Activated CD8-positive, alpha-beta memory T cell treated with anti-CD3 and anti-CD28 coated beads for 36 hours (primary cell): Measurements from ENCODE around the gene LRP11. TPM values are rescaled to one million over a fixed set of nuclear protein-coding genes. Genes with fewer than 3 reads are reported as not detected.
"Not testable (repeated sequence)": the region's sequence is repeated elsewhere in the genome, so short reads cannot be mapped to it uniquely, and the experiment has no call there.

Source experiments
- CTCF ChIA-PET: fragments of 350-600 bp; sonication (Branson Sonifier 250); formaldehyde crosslinking; loops from one replicate; lab custom pipeline; 2021; ENCODE audit warnings: antibody characterized with exemption; lab: Charles Lee
- POLR2A ChIA-PET: fragments of 350-600 bp; sonication (Branson Sonifier 250); formaldehyde crosslinking; loops from one replicate; lab custom pipeline; 2021; ENCODE audit warnings: antibody characterized with exemption; lab: Charles Lee
- total RNA-seq, 2 experiments: library from RNA; stranded (reverse); gene quantifications; one replicate each; pipeline ENCODE4 v1.2.3, GENCODE V29; 2021

Gene LRP11, protein sequence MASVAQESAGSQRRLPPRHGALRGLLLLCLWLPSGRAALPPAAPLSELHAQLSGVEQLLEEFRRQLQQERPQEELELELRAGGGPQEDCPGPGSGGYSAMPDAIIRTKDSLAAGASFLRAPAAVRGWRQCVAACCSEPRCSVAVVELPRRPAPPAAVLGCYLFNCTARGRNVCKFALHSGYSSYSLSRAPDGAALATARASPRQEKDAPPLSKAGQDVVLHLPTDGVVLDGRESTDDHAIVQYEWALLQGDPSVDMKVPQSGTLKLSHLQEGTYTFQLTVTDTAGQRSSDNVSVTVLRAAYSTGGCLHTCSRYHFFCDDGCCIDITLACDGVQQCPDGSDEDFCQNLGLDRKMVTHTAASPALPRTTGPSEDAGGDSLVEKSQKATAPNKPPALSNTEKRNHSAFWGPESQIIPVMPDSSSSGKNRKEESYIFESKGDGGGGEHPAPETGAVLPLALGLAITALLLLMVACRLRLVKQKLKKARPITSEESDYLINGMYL
- total RNA-seq, result 1 to 10 TPM; 4.1 to 4.8 TPM

DNA sequence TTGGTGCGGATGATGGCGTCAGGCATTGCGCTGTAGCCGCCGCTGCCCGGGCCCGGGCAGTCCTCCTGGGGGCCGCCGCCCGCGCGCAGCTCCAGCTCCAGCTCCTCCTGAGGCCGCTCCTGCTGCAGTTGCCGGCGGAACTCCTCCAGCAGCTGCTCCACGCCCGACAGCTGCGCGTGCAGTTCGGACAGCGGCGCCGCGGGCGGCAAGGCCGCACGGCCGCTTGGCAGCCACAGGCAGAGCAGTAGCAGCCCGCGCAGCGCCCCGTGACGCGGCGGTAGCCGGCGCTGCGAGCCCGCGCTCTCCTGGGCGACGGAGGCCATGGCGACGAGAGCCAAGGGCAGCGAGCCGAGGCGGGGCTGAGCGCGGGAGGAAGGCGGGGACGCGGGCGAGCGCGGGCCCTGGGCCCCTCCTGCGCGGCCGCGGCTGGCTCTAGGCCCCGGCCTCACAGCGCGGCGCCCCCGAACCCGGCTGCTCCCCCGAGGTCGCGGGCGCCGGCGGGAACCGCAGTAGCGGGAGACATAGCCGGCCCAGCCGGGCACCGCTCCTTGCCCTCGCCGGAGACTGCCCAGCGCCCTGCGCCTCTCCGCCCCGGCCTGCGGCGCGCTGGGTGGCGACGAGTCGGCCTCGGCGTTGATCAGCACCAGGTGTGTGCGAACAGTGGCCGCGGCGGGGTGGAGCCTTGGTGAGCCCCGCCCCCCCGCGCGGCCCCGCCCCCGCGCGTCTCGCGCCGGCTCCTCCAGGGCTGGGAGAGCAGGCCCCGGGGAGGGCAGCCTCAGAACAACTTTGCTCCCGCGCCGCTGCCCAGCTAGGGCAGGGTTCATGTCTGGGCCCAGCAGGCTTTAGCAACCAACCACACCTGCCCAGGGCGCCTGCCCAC, at the start of gene LRP11:
Gene LRP11, minus strand, starts transcription at position 662 of the 880 bp plus-strand sequence. Its CDS starts 339 bp downstream, at position 323.
- CTCF ChIA-PET, result interaction anchor here (0.6 to 1.5 kb wide), 2 partner anchors 17 to 29 kb away, joined by 3 to 5 read pairs; no protein-coding TSS in a partner anchor
- POLR2A ChIA-PET, result no interaction called here

DNA sequence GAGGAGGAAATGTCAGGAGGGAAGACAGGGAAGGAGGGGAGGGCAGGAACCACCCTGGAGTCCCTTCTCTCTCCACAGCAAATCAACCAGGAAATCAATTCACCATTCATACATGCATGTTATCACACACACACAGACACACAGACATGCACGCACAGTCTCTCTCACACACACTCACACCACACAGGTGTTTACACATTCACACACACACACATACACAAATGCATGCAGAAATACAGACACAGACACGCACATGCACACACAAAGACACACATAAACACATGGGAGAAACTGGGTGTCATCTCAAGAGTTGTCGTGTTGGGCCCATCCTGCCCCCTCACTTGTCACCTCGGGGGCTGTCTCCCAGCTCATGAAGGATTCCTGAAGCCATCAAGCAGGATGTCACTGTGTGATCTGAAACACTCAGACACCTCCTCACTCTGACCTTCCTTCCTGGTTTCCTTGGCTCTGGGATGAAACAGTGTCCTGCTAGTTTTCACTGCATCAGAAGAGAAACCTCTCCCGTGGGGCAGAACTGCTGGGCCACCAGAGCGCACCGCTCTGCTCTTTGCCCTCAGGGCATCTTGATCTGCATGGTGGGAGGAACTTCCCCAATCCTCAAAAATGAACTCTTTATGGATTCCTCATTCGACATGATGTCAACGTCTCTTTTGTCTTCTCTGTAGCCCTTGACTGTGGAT, 49.5 kb upstream of the LRP11 start:
- CTCF ChIA-PET, result no interaction called here
- POLR2A ChIA-PET, result no interaction called here

DNA sequence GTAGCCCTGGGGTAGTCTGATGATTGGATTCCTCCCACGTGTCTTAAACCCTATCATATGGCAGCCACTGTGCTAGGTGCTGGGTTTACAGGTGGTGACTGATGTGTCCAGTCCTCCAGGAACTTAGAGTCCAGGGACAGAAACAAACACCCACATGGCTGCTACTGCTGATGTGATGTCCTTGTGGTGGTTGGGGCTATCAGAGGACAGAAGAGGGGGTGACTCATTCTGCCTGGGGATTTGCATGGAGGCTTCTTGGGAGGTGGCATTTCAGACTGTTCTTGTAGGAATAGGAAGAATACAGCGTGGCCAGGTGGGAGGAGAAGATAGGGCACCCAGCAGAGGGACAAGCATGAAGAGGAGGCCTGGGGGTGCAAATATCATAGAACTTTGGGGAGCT, 48.9 kb upstream of the LRP11 start:
- POLR2A ChIA-PET, result no interaction called here
- CTCF ChIA-PET, result no interaction called here

DNA sequence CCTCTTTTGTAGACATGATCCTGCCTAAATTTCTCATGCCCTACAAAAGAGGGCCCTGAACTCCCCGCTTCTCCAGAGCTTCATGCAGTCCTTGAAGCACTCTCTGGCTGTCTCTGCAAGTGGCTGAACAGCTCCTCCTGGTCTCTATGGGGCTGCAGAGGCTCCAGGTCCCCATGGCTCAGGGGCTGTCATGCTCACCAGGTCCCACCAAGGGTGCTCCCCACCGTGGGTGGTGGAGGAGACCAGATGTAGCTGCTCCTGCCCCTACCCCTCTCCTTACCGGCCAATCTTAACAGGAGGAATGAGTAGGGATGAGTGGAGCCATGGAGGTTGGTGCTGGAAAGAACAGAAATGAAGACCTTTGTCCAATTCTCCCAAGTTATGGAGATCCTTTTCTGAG, 48.5 kb upstream of the LRP11 start:
- POLR2A ChIA-PET, CTCF ChIA-PET: not testable (repeated sequence)

DNA sequence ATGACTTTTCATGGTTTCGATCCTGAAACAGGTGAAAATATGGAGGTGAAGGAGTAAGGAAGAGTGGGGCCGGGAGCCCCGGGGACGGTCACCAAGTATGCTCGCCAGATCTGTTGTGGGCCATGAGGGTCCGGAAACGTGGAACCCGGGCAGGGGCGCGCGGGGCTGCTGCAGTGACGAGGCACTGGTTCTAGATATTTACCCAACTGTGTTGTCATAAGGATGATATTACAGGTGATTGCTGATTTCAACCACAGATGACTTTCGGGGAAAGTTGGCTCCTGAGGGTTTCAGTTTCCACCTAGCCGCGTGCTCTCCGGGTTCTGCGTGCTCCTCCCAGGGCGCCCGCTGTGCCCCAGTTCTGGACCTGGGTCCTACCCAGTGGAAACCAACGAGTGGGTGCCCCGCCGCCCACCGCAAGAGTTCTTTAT, 46.6 kb upstream of the LRP11 start:
- POLR2A ChIA-PET, result no interaction called here
- CTCF ChIA-PET, result no interaction called here

DNA sequence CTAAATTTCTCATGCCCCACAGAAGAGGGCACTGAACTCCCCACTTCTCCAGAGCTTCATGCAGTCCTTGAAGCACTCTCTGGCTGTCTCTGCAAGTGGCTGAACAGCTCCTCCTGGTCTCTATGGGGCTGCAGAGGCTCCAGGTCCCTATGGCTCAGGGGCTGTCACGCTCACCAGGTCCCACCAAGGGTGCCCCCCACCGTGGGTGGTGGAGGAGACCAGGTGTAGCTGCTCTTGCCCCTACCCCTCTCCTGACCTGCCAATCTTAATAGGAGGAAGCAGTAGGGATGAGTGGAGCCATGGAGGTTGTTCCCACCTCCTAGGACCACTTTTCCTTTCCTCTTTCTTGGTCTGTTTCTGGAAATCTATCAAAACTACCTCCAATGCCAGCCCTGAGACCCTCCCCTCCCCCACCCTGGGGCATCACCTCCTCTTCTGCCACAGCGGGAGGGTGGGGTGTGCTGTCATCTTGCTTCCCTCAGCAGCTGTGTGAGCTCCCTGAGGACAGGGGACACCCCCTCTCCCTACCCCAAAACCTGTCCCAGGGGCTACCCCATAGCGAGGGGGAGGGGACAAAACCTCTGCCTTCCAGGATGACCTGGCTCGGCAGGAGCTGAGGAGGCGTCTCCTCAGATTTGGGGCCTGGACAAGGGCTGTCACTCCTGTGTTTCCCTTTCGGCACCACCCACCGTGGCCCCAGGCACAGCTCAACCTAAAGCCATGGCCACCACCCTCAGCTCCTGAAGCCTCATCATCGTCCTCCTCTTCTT, 45.7 kb upstream of the LRP11 start:
- CTCF ChIA-PET, result no interaction called here
- POLR2A ChIA-PET, result no interaction called here

DNA sequence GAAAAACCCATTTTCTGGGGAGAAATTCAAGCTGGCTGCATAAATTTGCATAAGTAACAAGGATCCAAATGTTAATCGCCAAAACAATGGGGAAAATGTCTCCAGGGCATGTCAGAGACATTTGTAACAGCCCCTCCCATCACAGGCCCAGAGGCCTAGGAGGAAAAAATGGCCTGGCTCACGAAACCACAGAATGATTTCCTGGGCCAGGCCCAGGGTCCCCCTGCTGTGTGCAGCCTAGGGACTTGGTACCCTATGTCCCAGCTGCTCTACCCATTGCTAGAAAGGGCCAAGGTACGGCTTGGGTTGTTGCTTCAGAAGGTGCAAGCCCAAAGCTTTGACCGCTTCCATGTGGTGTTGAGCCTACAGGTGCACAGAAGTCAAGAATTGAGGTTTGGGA, 44.3 kb upstream of the LRP11 start:
- POLR2A ChIA-PET, CTCF ChIA-PET: not testable (repeated sequence)

DNA sequence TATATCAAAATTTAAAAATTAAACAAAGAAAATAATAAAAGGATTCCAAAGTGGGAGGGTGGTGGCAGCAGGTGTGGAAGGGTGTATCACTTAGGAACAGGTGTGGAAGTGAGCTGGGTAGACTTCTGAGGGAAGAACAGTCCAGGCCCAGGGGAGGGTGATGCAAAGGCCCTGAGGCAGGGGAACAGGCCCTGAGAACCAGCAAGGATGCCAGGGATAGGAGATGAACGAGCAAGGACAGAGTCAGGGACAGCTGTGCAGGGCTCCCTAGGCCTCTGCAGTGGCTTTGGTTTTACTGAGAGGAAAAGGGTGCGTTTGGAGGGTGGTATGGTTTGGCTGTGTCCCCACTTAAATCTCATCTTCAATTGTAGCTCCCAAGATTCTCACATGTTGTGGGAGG, 43.2 kb upstream of the LRP11 start:
- CTCF ChIA-PET, result no interaction called here
- POLR2A ChIA-PET, result no interaction called here

DNA sequence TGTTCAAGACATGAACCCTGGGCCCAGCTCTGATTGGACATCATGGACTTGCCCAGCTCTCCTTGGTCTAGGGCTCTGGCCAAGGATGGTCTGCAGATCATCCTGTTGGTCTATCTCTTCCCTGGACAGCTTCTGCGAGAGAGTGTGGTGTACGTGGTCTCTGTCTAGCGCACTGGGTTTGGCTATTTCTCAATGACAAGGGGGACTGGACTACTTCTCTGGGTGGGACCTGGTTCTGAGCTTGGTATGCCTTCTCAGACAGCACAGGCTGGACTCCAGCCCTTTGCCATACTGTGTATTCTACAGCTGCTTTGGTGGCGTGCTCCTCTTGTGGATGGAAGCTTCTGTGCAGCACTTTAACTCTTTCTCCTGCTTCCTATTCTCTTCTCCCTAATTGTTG, 42.2 kb upstream of the LRP11 start:
- POLR2A ChIA-PET, result no interaction called here

DNA sequence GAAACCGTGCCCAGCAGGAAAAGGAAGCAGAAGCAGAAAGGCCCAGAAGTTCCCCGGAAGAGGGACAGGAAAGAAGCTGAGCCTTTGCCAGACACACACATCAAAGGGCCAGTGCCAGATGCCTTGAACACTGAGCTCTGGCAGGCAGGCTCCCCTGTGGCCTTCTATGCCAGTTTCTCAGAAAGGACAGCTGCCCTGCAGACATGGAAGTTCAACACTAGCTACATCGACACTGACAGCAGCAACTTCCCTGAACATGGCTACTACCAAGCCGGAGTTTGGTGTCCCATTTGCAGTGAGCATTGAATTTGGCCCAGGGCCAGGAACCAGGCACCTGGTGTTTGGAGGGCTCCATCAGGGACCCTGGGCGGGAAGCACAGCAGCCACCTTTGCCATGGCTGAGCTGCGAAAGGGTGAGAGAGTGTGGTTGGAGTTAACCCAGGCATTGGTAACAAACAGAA, 41.8 kb upstream of the LRP11 start:
- POLR2A ChIA-PET, result no interaction called here
- CTCF ChIA-PET, result no interaction called here

More for the DNA sequence above, 42.2 kb upstream of the LRP11 start:
- CTCF ChIA-PET, result no interaction called here

DNA sequence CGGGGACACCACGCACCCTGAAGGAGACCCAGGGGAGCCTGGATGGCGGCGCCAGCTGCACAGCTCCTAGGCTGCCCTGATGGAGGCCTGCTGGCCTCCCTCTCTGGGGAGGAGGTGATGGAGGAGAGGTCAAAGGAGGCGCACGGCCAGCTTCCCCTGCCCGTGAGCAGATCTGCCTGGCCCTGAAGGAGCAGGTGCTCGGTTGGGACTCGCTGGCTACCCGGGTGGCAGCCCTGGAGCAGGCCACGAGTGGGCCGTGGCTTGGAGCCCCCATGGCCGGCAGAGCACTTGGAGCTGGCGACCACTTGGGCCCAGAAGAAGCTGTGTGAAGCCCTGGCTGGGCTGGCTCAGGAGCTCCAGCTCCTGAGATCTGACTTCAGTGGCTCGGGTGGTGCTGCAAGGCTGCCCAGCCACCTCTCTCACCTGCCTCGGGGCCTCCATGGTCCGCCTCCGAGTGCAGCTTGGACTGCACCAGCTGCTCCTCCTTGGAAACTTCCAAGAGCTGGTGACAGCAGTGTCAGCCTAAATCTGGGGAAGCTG, 41.3 kb upstream of the LRP11 start:
- ChIA-PET POLR2A (no interaction called here), CTCF (no interaction called here)

DNA sequence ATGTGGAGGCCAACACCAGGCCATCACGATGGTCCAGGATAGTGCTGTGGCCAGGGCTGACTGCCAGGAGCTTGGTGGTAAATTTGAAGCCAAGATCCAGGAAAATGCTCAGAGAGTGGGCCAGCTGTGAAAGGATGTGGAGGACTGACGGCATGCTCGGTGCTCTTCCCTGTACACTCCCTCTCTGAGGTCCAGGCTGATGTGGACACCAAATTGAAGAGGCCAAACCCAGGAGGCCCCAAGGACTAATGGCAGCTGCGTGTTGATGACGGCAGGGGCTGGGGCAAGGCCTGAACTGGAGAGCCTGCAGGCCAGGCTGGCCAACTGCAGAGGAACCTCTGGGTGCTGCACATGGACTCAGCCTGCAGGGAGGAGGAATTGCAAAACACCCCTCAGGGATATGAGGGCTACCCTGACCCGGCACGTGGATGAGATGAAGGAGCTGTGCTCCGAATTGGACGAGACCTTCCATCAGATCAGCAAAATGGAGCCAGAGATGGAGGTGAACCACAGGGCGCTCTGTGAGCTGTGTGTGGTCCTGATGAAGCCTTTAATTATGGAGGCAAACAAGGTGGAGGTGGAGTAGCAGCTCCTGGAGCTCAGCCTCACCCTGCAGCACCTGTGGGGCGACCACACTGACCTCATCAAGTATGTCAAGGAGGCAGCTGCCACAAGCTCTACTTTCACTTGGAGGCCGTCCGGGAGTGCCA, 40.7 kb upstream of the LRP11 start:
- ChIA-PET POLR2A (no interaction called here), CTCF (no interaction called here)

DNA sequence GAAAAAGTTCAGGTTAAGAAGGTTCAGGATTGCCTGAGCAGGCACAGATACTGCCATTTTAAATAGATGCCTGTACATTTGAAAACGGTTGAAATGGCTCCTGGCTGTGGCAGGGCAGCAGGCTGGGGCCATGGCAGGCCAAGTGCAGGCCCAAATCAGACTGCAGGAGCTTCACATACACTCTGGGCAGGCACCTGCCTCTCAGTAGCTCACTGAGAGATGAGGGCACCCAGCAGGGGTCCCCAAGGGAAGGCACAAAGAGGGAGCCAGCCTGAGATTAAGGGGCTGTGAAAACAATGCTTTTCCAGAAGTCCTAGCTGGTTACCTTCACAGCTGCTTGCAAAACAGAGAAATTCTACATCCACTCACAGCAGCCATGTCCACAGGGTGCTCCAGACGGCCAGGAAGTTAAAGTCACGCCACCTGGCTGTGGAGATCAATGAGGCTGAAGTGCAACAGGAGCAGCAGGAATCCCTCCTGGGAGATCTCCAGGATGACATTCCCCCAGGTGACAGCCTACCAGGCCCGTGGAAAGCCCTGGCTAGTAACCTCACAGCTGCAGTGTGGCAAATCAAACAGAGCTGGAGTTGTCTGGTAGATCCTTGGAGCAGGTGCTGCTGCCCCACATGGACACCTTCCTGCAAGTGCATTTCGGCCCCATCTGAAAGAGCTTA, 39.9 kb upstream of the LRP11 start:
- POLR2A ChIA-PET, result no interaction called here
- CTCF ChIA-PET, result no interaction called here

DNA sequence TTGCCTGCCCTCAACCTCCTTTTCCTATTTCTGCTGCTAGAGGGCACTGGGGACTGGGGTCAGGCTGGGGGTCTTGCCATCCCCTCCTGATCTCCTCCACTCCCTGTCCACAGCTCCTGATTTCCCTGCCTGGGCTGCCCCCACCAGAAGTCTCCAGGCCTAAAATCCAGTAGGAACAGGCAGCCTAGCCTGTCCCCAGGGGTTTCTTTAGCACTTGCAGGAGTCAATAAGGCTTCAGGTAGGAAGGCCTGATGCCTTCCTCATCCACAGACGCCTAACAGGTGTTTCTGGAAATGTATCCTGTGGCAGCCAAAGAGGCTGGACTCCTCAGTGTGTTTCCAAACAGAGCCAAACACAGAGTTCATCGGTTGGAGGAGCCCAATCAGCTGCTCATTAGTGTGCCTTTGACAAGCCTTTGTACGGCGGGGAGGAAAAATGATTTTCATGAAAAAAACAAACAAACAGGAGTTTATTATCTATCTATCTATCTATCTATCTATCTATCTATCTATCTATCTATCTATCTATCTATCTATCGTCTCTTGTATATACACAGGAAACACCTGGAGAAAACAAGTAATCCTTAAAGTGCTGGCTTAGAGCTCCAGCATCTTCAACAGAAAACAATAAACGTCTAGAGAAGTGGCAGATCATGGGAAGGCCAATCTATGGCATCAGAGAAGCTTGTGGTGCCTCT, 37.4 kb upstream of the LRP11 start:
- ChIA-PET POLR2A (no interaction called here), CTCF (no interaction called here)

DNA sequence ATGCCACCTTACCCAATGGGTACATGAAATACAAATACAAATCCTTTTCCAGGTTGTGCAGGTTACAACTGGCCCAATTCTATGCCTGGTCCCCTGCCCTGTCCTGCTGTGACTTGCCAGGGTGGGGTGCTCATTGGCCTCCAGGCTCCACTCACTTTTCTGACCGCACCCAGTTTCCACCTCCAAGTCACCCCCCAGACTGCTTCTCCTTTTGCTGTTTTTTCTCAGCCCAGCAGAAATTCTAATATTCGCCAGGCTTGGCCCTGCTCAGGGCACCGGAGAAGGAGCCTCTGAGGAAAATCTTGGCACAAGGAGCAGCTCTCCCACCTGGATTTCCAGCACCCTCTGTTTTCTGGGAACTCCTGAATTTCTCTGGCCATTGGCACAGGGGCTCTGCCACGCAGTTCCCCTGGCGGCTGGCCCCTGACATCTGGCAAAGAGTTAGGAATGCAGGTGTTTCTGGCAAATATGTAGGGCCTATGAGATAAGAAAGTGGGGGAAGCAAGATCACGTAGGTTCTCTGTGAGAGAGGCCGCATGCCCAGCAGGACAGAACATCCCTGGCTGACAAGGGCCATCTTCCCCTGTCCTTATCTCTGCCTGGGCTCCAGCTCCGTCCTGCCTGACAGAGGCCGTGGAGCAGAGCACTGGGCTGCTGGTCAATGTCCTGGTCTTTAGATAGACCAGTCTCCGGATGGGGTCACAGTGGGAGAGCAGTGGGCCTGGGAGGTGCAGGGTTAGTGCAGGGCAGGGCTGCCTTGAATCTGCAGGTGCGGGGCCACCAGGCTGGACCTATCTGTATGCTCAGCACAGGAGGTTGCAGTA, 36.7 kb upstream of the LRP11 start:
- ChIA-PET CTCF (no interaction called here), POLR2A (no interaction called here)

DNA sequence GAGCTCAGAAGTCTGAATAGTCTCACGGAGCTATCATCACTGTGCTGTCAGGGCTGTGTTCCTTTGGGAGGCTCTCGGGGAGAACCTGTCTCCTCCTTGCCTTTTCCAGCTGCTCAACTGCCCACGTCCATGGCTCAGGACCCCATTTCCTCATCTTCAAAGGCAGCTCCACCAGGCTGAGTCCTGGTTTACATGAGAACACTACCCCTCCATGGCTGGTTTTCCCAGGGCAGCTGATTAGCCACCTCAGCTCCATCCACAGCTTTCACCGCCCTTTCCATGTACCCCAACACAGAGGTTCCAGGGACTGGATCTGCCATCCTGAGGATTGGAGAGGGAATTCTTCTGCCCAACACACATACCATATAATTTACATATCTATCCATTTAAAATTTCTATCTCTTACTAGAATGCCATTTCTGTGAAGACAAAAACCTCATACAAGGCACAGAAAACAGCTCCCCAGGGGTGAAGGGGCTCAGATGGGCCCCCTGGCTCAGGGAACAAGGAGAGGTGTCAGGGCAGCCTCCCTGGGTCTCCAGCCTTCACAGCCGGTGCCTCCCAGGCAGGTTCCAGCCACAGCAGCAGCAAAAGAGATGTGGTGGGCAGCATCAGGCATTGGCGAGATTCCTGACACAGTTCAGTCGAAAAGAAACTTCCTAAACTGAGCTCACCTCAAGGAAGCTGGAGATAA, 35.9 kb upstream of the LRP11 start:
- ChIA-PET CTCF (no interaction called here), POLR2A (no interaction called here)
